ENCODE results near the gene FNBP1L. TPM values are rescaled to one million over a fixed set of nuclear protein-coding genes. Genes with fewer than 3 reads are reported as not detected.
"Not testable (repeated sequence)": the region's sequence is repeated elsewhere in the genome, so short reads cannot be mapped to it uniquely, and the experiment has no call there.

Gene FNBP1L
- total RNA-seq, 1 donor from 2014 or later, result 70.2 TPM

DNA sequence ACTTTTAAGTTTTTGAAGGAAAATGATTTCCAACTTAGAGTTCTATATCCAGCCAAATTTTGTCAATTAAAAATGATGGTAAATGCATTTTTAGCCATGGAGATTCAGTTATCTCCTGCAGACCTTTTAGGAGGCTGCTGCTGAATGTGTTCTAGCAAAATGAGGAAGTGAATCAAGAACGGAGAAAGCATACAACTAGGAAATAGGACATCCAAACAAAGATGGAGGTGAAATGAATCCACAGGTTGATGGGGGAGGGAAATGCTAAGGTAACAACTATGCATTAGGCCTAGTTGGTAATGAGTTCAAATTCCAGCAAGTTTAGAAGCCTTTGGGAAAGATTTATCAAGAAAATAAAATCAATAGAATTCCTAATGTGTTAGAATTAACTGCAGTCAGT, 80.5 kb downstream of the FNBP1L start:
- DNase-seq (ENCODE audit: low read depth, low spot score), result no peak

DNA sequence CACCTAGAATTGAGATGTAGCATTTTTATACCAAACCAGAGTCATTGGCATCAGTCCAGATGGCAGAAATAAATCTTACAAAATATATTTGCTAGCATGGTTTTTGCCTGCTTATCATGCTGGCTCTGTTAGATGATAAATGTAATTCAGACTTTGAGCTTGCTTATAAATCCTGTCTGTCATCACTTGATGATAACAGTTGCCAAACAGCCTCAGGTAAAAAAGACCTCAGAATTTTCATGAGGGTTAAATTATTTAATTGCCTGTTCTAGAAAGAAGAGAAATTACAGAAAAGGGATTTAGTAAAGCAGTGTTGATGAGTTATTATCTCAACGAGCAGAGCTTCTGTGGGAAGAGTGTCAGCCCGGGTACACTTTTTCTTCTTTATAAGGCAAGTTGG, 83.3 kb downstream of the FNBP1L start:
- no peak for DNase-seq (ENCODE audit: low read depth, low spot score)

DNA sequence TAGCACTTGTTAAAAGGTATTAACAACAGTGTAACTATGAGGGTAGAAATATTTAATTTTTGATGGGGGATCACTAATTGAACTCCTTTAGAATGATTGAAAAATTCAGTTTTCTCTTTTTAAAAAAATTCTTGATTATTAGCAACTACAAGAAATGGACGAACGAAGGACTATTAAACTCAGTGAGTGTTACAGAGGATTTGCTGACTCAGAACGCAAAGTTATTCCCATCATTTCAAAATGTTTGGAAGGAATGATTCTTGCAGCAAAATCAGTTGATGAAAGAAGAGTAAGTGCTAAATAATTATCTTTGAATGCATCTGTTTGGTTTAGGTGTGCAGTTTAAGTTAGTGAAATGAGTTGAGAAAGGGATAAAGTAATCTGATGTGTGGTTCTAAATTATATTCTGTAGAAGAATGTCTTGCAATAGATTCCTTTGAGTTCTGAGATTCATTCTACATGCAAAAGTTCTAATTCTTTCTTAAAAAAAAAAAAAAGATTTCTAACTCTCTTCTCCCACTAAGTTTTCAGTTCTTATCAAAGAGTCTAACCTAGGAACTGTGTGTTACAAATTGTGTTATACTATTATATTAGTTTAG, 85.0 kb downstream of the FNBP1L start:
- DNase-seq (ENCODE audit: low read depth, low spot score), result no peak

DNA sequence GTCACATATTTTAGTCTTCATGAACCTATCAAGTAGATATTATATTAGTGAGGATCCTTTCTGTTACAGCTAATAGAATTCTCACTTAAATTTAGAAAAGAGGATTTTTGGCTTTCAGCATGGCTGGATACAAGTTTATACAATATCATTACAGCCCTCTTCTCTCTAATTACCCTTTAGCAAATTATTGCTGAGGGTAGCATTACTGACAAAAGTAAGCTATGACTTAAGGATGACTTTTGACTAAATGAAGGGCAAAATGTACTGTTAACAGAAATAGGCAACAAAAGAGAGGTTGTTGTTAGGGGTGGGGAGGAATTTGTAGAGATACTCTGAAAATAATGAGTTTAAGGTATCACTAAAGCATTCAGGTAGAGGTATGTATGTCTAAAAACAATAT, 85.8 kb downstream of the FNBP1L start:
- DNase-seq (ENCODE audit: low read depth, low spot score), result no peak

DNA sequence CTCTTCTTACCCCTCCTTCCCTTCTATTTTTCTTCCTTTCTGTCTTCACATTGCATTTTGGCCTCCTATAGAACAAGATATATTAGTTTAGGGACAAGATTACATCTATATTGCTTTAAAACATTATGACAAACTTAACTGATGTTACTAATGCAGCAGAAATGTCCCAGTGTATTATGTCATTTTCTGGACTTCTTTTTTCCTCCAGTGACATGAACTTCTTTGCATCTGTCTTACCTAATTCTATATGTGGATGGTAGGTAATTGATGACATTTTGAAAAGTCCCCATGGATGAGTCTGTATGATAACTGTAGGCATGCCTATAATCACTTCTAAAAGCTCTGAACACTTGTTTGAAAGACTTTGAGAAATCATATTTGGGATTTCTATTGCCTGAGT, 89.5 kb downstream of the FNBP1L start:
- no peak for DNase-seq (ENCODE audit: low read depth, low spot score)

DNA sequence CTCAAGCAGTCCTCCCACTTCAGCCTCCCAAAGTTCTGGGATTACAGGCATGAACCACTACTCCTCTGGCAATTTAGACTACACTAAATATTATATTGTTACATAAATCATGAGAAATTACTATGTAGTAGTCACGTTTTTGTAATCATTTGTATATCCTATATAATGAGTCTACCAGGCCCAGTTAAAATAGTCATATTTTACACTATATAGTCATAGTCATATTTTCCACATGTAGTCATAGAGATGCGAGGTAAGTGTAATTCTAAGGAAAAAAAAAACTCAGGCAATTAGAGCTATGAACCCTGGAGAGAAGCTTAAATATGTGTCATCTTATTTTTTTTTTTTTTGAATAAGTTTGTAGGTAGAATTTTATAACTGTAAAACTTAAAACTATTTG, 90.0 kb downstream of the FNBP1L start:
- DNase-seq (ENCODE audit: low read depth, low spot score), result no peak

DNA sequence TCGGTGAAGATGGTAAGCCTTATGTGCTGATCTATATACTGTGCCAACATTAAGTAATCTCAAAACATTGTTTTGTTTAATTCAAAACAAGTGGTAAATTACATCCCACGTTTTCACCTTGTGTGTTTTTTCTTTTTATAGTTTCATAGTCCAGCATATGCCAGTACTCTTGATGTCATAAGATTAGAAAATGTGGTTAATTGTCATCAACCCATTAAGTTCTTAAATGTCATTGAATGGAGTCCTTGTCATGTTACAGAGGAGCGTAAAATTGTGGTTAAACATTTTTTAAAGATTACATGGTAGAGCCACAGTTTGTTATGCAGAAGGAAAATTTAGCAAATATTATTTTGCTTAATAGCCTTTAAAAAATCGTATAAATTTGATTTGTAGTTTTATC, 93.1 kb downstream of the FNBP1L start:
- DNase-seq (ENCODE audit: low read depth, low spot score), result no peak

DNA sequence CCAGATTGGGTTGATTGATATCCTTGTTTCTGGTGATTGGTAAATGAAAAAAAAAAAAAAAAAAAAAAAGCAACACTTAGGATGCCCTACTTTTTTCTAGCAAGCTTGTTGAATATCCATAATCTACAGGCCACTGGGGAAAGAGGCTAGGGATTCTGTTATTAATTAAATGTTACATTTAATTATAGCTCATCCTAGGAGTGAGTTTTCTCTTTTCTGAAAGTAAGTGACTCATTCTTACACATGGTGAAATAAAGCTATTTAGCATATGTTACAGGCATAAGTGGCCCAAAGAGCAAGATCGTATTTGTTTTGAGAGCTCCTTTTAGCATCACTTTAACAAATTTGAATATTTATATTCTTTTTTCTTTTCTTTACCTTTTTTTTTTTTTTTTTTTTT, 94.5 kb downstream of the FNBP1L start:
- DNase-seq (ENCODE audit: low read depth, low spot score), result no peak

DNA sequence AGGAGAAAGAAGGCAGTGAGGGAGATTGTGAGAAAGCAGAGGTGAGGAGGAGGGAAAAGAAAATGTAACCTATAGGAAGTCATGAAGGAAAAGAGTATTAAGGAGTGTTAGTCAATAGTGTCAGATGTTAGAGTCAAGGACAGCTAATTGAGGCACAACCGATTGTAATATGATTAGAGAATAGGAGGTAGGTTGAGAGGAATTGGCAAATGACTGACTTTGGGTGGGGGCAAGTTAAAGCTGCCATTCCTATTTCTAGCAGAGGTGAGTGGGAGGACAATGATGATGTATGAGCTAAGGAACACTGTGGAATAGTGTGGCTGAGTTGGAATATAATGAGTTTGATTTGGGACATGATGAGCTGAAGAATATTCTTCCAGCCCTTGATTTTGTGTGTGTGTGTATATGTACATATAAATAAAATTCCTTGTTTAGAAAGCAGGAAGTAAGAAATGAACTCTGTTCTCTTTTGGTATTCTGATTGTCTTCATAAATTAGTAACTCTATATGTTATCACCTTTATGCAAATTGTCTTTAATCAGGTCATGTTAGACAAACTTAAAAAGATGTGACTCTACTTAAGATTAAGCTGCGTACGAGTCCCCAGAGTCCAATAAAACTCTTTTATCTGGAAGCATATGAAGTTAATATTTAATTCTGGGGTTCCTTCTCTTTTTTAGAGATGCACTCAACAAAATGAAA, 98.4 kb downstream of the FNBP1L start:
- no peak for DNase-seq (ENCODE audit: low read depth, low spot score)

DNA sequence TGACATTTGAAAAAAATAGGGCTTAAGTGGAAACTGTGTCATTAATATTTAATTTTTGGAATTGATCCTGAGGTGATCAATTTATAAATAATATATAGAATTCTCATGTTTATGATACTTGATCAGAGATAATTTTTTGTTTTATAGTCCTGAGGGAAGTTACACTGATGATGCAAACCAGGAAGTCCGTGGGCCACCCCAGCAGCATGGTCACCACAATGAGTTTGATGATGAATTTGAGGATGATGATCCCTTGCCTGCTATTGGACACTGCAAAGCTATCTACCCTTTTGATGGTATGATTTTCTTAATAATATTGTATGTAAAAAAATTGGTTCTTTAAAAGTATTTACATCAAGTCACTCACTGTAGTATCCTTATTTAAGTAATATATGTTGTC, 101.2 kb downstream of the FNBP1L start:
- no peak for DNase-seq (ENCODE audit: low read depth, low spot score)

DNA sequence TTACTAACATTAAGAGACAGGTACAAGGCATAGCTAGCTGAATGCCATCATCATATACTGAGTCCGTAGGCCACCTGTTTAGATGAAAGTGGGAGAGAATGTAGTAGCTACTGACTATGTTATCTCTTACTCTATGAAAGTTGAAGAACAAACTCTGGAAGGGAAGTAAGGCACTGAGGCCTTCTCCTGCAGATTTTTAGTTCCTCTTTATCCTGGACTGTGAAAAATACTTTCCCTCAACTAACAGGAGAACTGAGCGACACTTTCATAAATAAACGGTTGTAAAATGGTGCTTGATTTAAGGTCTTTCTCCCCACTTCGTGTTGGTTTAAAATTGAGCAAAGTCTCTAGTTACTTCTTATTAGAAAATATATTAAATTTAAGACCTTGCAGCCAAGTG, 101.9 kb downstream of the FNBP1L start:
- DNase-seq (ENCODE audit: low read depth, low spot score), result no peak

DNA sequence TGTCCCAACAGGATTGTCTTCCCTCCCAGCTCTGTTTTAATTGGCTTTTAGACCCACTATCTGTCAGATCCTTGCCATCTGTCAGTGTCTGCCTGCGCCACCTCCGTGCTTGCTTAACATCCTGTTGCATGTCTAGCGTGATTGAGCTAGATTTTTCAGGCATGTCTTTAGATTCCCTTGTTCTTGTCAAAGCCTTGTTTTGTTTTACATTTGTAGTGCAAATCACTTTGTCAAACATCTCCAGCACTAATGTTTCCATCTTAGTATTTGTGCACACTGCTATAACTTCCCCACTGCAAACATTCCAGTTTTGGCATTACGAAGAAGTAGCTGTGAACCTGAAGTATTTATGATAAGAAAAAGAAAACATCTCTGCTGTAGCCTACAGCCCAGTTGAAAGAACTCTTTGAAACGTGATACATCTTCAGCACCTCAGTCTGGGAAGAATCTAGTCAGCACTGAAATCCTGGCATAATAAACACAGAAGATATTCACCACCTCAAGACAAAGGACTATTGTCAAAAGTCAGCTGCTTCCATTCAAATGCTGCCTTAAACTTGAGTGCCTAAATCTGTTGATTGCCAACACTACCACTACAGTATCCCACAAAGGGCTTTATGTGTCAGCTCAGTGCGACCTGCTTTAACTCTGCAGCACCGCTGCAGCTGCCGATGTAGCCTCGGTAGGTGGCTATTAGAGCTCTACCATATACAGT, 105.0 kb downstream of the FNBP1L start:
- no peak for DNase-seq (ENCODE audit: low read depth, low spot score)

DNA sequence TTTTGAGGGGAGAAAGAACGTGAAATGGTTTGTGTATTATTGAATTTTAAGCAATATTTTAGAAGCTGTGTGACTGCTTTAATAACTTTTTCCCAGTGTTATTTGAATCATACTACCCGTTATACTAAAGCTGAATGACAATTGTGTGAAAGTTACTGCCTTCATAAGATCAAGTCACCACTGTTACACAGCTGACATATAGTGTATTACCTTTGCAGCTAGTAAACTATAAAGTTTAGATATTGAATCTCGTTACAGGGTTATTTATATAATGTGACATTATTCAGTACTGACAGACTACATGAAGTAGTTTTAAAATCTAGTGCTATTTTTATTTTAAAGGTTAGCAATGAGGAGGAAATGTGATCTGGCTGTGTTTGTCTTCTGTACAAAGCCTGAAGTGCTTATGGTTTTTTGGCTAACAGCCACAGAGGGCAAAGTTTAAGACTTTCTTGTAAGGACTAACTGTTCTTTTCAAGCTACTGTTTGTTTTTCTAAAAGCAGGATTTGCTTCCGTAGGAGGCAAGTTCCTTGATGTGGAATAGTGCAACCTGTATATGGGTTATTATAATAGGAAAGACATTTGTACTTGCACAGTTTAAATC, 106.1 kb downstream of the FNBP1L start:
- not testable (repeated sequence) for DNase-seq (ENCODE audit: low read depth, low spot score)

DNA sequence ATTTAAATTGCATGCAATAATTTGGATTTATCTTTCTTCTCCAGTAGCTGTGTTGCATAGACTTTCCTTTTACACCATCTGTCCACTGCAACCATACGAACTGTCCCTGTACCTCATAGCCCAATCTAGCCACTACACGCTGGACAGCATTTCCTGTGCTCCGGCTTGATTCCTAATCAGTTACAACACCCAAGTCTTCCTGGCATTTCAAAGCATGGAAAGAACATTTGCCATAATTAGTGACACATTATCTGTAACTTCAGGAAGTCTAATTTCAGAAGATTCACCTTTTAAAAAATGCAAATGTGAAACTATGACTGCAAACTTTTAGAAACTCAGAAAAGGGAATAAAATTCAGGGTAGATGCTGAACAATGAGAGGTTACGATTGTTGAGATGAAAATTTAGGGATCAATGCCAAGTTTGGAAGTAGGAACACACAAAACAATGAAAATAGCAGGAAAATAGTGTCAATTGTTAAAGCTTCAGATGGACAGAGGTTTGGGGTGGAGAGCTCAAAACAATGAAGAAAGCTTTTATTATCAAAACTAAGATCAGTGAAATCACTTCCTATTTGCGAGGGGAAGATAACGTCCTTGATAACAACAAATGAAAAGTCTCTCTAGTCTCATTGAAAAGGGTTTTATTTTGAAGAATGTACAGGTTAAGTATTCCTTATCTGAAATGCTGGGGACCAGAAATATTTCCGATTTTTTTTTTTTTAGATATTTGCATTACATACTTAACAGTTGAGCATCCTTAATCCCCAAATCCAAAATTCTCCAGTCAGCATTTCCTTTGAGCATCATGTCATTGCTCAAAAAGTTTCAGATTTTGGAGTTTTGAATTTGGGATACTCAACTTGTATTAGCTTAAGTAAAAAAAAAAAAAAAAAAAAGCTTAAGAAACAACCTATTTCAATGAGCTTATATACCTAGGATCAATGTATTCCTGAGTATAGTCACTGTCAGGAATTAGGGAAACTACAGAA, 107.3 kb downstream of the FNBP1L start:
- DNase-seq (ENCODE audit: low read depth, low spot score), result no peak

DNA sequence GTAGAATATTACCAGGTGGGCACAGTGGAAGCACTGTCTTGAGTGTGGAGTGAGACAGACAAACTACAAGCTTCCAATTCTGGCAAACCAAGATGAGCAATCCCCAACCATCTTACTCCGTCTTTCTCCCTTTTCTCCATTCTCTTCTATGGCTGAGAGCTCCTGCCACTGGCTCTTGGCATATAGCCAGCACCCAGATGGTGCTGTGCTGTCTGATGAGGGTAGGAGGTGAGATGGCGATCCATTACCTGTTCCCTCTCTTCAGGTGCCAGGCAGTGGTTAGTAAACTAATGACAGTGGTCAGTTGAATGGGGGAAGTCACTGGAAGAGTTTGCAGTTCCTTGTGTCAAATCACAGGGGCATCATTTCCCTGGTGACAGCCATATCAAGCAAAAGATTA, 108.4 kb downstream of the FNBP1L start:
- DNase-seq (ENCODE audit: low read depth, low spot score), result no peak

DNA sequence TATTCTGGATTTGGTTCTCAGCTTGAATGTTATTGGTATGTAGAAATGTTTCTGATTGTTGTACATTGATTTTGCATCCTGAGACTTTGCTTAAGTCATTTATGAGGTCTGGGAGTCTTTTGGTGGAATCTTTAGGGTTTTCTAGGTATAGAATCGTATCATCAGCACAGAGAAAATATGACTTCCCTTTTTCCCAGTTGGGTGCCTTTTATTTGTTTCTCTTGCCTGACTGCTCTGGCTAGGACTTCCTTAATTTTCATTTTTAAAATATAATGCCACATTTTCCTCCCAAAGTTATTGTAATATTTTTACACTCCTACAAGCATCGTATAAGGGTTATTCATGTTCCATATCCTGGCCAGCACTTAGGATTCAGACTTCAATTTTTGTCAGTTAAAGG, 111.1 kb downstream of the FNBP1L start:
- no peak for DNase-seq (ENCODE audit: low read depth, low spot score)

DNA sequence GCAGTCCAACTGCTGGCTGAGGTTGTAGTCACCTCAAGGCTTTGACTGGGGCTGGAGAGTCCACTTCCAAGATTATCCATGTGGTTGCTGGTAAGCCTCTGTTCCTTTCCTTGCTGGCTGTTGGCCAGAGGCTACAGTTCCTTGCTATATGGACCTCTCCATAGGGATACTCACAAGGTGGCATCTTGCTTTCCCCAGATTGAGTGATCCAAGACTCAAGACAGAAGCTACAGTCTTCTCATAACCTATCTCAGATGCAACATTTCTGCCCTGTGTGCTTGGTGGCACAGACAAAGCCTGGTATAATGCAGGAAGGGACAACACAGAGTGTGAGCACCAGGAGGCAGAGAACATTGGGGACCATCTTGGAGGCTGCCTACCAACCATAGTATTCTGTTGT, 111.8 kb downstream of the FNBP1L start:
- DNase-seq (ENCODE audit: low read depth, low spot score), result no peak

DNA sequence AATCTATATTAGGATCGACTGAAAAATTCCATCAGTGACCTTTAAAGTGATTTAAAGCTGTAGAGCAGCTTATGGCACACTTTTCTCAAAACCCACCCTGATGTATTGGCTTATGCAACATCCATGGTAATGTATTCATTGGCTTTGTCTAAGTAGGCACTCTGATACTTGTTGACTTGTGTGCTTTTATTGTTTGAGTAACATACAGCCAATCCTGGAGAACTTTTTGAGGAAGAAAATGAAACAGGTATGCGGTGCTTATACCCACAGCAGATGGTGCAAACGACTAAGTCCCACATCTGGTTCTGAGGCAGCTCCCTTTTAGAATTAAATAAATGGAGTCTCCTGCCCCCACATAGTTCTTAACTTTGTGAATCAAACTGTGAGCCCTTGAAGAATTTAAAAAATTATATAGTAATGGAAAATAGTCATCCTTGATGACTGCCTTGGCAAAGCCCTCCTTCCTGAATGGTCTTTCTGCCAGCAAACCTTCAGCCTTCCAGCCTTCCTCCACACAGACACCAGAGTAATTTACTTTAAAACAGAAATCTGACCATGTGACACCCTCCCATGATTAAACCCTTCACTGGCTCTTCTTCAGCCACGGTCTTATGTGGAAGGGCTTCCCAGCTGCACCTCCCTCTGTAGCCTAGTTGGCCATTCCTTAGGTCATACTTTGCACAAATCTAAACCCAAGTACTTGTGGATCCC, 117.7 kb downstream of the FNBP1L start:
- no peak for DNase-seq (ENCODE audit: low read depth, low spot score)

DNA sequence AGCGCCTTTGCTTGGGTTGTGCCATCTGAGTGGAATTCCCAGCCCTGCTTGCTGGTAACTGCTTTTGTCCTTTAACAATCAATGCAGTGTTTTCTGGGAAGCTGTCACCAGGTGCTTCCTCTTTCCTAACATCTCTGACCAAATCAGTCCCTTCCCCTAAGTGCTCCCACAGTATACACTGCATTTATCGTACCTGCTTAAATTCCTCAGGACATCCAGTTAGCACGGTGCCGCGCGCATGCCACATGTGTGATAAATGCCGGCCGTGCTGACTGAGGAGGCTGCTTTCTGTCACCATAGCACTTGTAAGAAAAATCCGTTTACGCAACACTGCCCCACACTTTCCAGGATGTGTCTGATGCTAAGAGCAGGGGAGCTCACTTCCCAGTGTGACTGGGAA, 118.3 kb downstream of the FNBP1L start:
- no peak for DNase-seq (ENCODE audit: low read depth, low spot score)

DNA sequence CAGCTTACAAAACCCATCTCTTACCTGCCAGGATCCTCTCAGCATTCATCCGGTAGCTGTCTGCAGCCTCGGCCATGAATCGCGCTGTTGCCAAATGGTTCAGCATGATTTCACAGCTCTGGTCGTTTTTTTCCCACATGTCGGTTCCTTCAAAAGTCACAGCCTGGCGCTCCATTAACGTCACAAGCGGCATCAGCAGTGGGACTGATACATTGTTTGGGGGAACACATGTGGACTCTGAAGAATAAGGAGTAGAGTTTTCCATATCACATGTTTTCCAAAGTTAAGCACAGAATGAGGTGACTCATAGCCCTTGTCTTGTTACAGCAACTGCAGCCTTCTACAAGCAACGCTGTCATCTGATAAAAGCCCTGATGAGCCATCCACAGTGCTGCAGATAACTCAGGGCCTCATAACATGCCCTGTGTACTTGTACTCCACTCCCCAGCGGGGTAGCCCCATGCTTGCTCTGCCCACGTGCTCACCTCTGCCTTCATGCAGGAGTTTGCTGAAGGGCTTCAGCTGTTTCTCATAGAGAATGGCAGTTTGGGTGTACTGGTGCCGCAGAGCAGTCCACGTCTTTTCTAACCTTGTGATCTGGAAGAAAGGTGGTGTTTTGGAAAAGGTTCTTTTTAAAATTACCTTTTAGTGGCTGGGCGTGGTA, 119.5 kb downstream of the FNBP1L start:
- DNase-seq (ENCODE audit: low read depth, low spot score), result no peak

All from pulmonary artery endothelial cell (primary cell).